Astrocyte (in vitro differentiated cells and primary cell): ENCODE measurements around the gene RRP12. TPM values are rescaled to one million over a fixed set of nuclear protein-coding genes. Genes with fewer than 3 reads are reported as not detected.

Experiments used
- DNase-seq: peaks from one replicate; pipeline ENCODE4 v3.0.0-alpha.2; 2010; ENCODE audit warnings: low read depth
- FAIRE-seq: peaks from 2 replicates; lab custom pipeline; 2011; peaks lifted over from hg19 to GRCh38; lab: Jason Lieb, UNC
- H2AFZ ChIP-seq: 2 replicates; pipeline ENCODE4 v1.6.0; 2012; ENCODE audit warnings: low read depth, low read length, inconsistent platforms
- H3K27ac ChIP-seq: 2 replicates; pipeline ENCODE4 v1.5.1; 2011; ENCODE audit warnings: low read depth, low read length, inconsistent platforms
- H3K27me3 ChIP-seq: 2 replicates; pipeline ENCODE4 v1.6.0; 2011; ENCODE audit warnings: low read length, inconsistent platforms; ENCODE audit not compliant: insufficient read depth
- H3K36me3 ChIP-seq: 2 replicates; pipeline ENCODE4 v1.5.1; 2011; ENCODE audit warnings: low read length, inconsistent platforms; ENCODE audit not compliant: insufficient read depth
- H3K4me1 ChIP-seq: 2 replicates; pipeline ENCODE4 v1.5.1; 2011; ENCODE audit warnings: low read length, inconsistent platforms; ENCODE audit not compliant: insufficient read depth
- H3K4me2 ChIP-seq: 2 replicates; pipeline ENCODE4 v1.6.0; 2012; ENCODE audit warnings: low read length, inconsistent platforms
- H3K4me3 ChIP-seq: 2 replicates; pipeline ENCODE4 v1.5.1; 2011; ENCODE audit warnings: low read depth, mild to moderate bottlenecking, low read length, inconsistent platforms; ENCODE audit not compliant: insufficient read depth
- H3K79me2 ChIP-seq: 2 replicates; pipeline ENCODE4 v1.6.0; 2012; ENCODE audit warnings: mild to moderate bottlenecking, low read length, inconsistent platforms; ENCODE audit not compliant: insufficient read depth
- H3K9ac ChIP-seq: 2 replicates; pipeline ENCODE4 v1.6.0; 2012; ENCODE audit warnings: mild to moderate bottlenecking, low read length, inconsistent platforms
- H3K9me3 ChIP-seq: 2 replicates; pipeline ENCODE4 v1.5.1; 2012; ENCODE audit warnings: low read depth, mild to moderate bottlenecking, low read length, inconsistent platforms; ENCODE audit not compliant: insufficient read depth
- H4K20me1 ChIP-seq: 2 replicates; pipeline ENCODE4 v1.6.0; 2012; ENCODE audit warnings: low read length, inconsistent platforms; ENCODE audit not compliant: insufficient read depth
- H3K27ac Mint-ChIP-seq: one replicate; pipeline ENCODE4 v1.8.0; 2021; ENCODE audit warnings: mild to moderate bottlenecking, mixed read lengths; ENCODE audit not compliant: unreplicated experiment
- H3K27me3 Mint-ChIP-seq: one replicate; pipeline ENCODE4 v1.8.0; 2021; ENCODE audit warnings: low read depth, mixed read lengths; ENCODE audit not compliant: unreplicated experiment
- H3K36me3 Mint-ChIP-seq: one replicate; pipeline ENCODE4 v1.8.0; 2021; ENCODE audit warnings: low read depth, mixed read lengths; ENCODE audit not compliant: unreplicated experiment
- H3K4me1 Mint-ChIP-seq: one replicate; pipeline ENCODE4 v1.8.0; 2021; ENCODE audit warnings: low read depth, mixed read lengths; ENCODE audit not compliant: unreplicated experiment
- H3K4me3 Mint-ChIP-seq: one replicate; pipeline ENCODE4 v1.8.0; 2021; ENCODE audit warnings: mild to moderate bottlenecking, moderate library complexity, mixed read lengths; ENCODE audit not compliant: unreplicated experiment
- H3K9me3 Mint-ChIP-seq: one replicate; pipeline ENCODE4 v1.8.0; 2021; ENCODE audit warnings: mild to moderate bottlenecking, mixed read lengths; ENCODE audit not compliant: unreplicated experiment
- CTCF ChIP-seq: IDR thresholded peaks from 2 replicates; pipeline ENCODE4 v1.5.1; 2011; ENCODE audit warnings: low read depth, mild to moderate bottlenecking, inconsistent platforms, low read length, moderate library complexity; ENCODE audit not compliant: insufficient read depth
- EZH2 ChIP-seq: IDR thresholded peaks from 2 replicates; pipeline ENCODE4 v1.6.1; 2012; ENCODE audit warnings: mild to moderate bottlenecking, low read length, inconsistent platforms; ENCODE audit not compliant: insufficient read depth
- total RNA-seq: library from RNA; stranded (reverse); gene quantifications from 2 replicates; pipeline ENCODE4 v1.2.1, GENCODE V29; 2021

RRP12 gene
- total RNA-seq, 1 donor from 2014 or later, result 52.1 TPM

GRCh38 chr10:97390091-97390490 lies 11.0 kb downstream of the RRP12 start:
- no peaks in the 10 kb centered on the region for H3K4me1 ChIP-seq
- Mint-ChIP-seq H3K36me3 (peaks cover 8% of the 10 kb centered on the region), H3K27me3 (no peaks in the 10 kb centered on the region), H3K27ac (no peak overlapping the region), H3K9me3 (no peaks in the 10 kb centered on the region), H3K4me3 (no peak overlapping the region), H3K4me1 (no peaks in the 10 kb centered on the region)
- H4K20me1 ChIP-seq, result no peaks in the 10 kb centered on the region
- H3K4me3 ChIP-seq, result no peak overlapping the region
- peaks cover 27% of the 10 kb centered on the region for H3K36me3 ChIP-seq
- no peak overlapping the region for H2AFZ ChIP-seq
- TF ChIP-seq EZH2, result no peak
- TF ChIP-seq CTCF, result no peak
- H3K79me2 ChIP-seq, result no peaks in the 10 kb centered on the region
- H3K27me3 ChIP-seq, result no peaks in the 10 kb centered on the region
- no peak overlapping the region for H3K9ac ChIP-seq
- DNase-seq (no peak), FAIRE-seq (no peak)
- H3K4me2 ChIP-seq, result no peak overlapping the region
- H3K27ac ChIP-seq, result no peak overlapping the region
- H3K9me3 ChIP-seq, result no peaks in the 10 kb centered on the region

- Mint-ChIP-seq H3K36me3 (peaks cover 8% of the 10 kb centered on the region), H3K4me1 (no peaks in the 10 kb centered on the region), H3K27me3 (no peaks in the 10 kb centered on the region), H3K27ac (no peak overlapping the region), H3K4me3 (no peak overlapping the region), H3K9me3 (no peaks in the 10 kb centered on the region)
- no peaks in the 10 kb centered on the region for H3K4me1 ChIP-seq
- H3K4me3 ChIP-seq, result no peak overlapping the region
- H3K27me3 ChIP-seq, result no peaks in the 10 kb centered on the region
- H3K79me2 ChIP-seq, result no peaks in the 10 kb centered on the region
- no peak overlapping the region for H2AFZ ChIP-seq
- H3K9ac ChIP-seq, result no peak overlapping the region
- H3K27ac ChIP-seq, result no peak overlapping the region
- H3K36me3 ChIP-seq, result peaks cover 17% of the 10 kb centered on the region
- TF ChIP-seq CTCF, result no peak
- TF ChIP-seq EZH2, result no peak
- H3K9me3 ChIP-seq, result no peaks in the 10 kb centered on the region
- FAIRE-seq, result no peak
- H4K20me1 ChIP-seq, result no peaks in the 10 kb centered on the region
- H3K4me2 ChIP-seq, result no peak overlapping the region
- DNase-seq, result no peak
Measured at GRCh38 chr10:97388152-97388551, 13.0 kb downstream of the RRP12 start.

GRCh38 chr10:97385565-97385964 lies 15.6 kb downstream of the RRP12 start:
- Mint-ChIP-seq H3K36me3 (peaks cover 8% of the 10 kb centered on the region), H3K27ac (no peak overlapping the region), H3K4me3 (no peak overlapping the region), H3K4me1 (no peaks in the 10 kb centered on the region), H3K27me3 (no peaks in the 10 kb centered on the region), H3K9me3 (no peaks in the 10 kb centered on the region)
- no peaks in the 10 kb centered on the region for H4K20me1 ChIP-seq
- no peak overlapping the region for H3K4me2 ChIP-seq
- no peak for DNase-seq
- H3K9ac ChIP-seq, result no peak overlapping the region
- H3K79me2 ChIP-seq, result no peaks in the 10 kb centered on the region
- peaks cover 20% of the 10 kb centered on the region for H3K36me3 ChIP-seq
- no peak overlapping the region for H2AFZ ChIP-seq
- no peak overlapping the region for H3K4me3 ChIP-seq
- no peak overlapping the region for H3K27ac ChIP-seq
- H3K27me3 ChIP-seq, result no peaks in the 10 kb centered on the region
- H3K4me1 ChIP-seq, result no peaks in the 10 kb centered on the region
- TF ChIP-seq EZH2 (no peak), CTCF (no peak)
- no peaks in the 10 kb centered on the region for H3K9me3 ChIP-seq
- no peak for FAIRE-seq
